ENCODE results near the gene AMY2A.

- TF ChIP-seq CTCF (IDR thresholded peaks at IDR 0.05) (no peak), POLR2A (IDR thresholded peaks at IDR 0.05) (no peak)
Measured at GRCh38 chr1:103582464-103582863, 34.8 kb upstream of the AMY2A start.

Data from lower leg skin (tissue), 3 donors.